GM12872 (cell line): ENCODE data around the gene PODXL.

Source experiments
- CTCF ChIP-seq: IDR thresholded peaks from 3 replicates; pipeline ENCODE4 v1.5.1; 2011; ENCODE audit warnings: low read depth, mild to moderate bottlenecking, low read length, moderate library complexity; ENCODE audit not compliant: insufficient read depth

Gene PODXL

GRCh38 chr7:131554880-131555516, 1.4 kb downstream of the PODXL start:
- no peak for TF ChIP-seq CTCF

GRCh38 chr7:131553931-131554330, 2.5 kb downstream of the PODXL start:
- no peak for TF ChIP-seq CTCF

- no peak for TF ChIP-seq CTCF
Measured at GRCh38 chr7:131552053-131552452, 4.4 kb downstream of the PODXL start.

GRCh38 chr7:131550846-131551245, 5.6 kb downstream of the PODXL start:
- no peak for TF ChIP-seq CTCF

GRCh38 chr7:131548371-131548770, 8.1 kb downstream of the PODXL start:
- TF ChIP-seq CTCF, result no peak

GRCh38 chr7:131547589-131547988, 8.8 kb downstream of the PODXL start:
- TF ChIP-seq CTCF, result no peak

GRCh38 chr7:131546583-131547141, 9.8 kb downstream of the PODXL start:
- peak; percentile 89 for TF ChIP-seq CTCF
